Erythroblast (primary cell): ENCODE data around the gene PLCB4.

Experiments used
- DNase-seq, 2 experiments: peaks; one replicate each; lab custom pipeline; 2025; lab: John Stamatoyannopoulos, UW
- GATA1 ChIP-seq: IDR thresholded peaks from 2 replicates; pipeline ENCODE4 v1.6.1; 2011; ENCODE audit warnings: low read depth, mild to moderate bottlenecking, control low read depth, low read length, moderate library complexity
- POLR2A ChIP-seq: IDR thresholded peaks from 2 replicates; pipeline ENCODE4 v1.6.1; 2011; ENCODE audit warnings: mild to moderate bottlenecking, low read length

PLCB4 gene

GRCh38 chr20:9210356-9210755 is 141.5 kb downstream of the PLCB4 start:
- DNase-seq: no peak

GRCh38 chr20:9211016-9211760 is 142.3 kb downstream of the PLCB4 start:
- peak; percentile 44 to 77 for DNase-seq
- TF ChIP-seq POLR2A (no peak), GATA1 (no peak)

More at GRCh38 chr20:9210356-9210755, 141.5 kb downstream of the PLCB4 start:
- TF ChIP-seq POLR2A: no peak
- no peak for TF ChIP-seq GATA1

- TF ChIP-seq POLR2A (no peak), GATA1 (no peak)
These were observed 143.8 kb downstream of the PLCB4 start for GRCh38 chr20:9212735-9213134.

GRCh38 chr20:9214685-9215084 is 145.8 kb downstream of the PLCB4 start:
- no peak for DNase-seq
- no peak for TF ChIP-seq POLR2A
- no peak for TF ChIP-seq GATA1

More at GRCh38 chr20:9212735-9213134, 143.8 kb downstream of the PLCB4 start:
- DNase-seq: no peak

- DNase-seq: no peak
- no peak for TF ChIP-seq POLR2A
- no peak for TF ChIP-seq GATA1
These were observed 146.7 kb downstream of the PLCB4 start for GRCh38 chr20:9215539-9215938.

GRCh38 chr20:9218531-9218961 is 149.7 kb downstream of the PLCB4 start:
- no peak for DNase-seq
- TF ChIP-seq GATA1 (no peak), POLR2A (no peak)

GRCh38 chr20:9220874-9221547 is 152.1 kb downstream of the PLCB4 start:
- no peak for TF ChIP-seq GATA1
- TF ChIP-seq POLR2A: no peak
- no peak for DNase-seq

- TF ChIP-seq POLR2A (no peak), GATA1 (no peak)
- no peak for DNase-seq
These were observed 154.4 kb downstream of the PLCB4 start for GRCh38 chr20:9223296-9223695.

- TF ChIP-seq POLR2A: no peak
- TF ChIP-seq GATA1: no peak
- DNase-seq: no peak
These were observed 157.0 kb downstream of the PLCB4 start for GRCh38 chr20:9225879-9226278.

GRCh38 chr20:9227896-9228615 is 159.2 kb downstream of the PLCB4 start:
- DNase-seq: no peak
- TF ChIP-seq GATA1 (no peak), POLR2A (no peak)

- no peak for DNase-seq
- TF ChIP-seq POLR2A (no peak), GATA1 (no peak)
These were observed 160.0 kb downstream of the PLCB4 start for GRCh38 chr20:9228774-9229450.

- no peak for DNase-seq
- TF ChIP-seq POLR2A: no peak
- no peak for TF ChIP-seq GATA1
These were observed 161.5 kb downstream of the PLCB4 start for GRCh38 chr20:9230406-9230805.

GRCh38 chr20:9233804-9234203 is 164.9 kb downstream of the PLCB4 start:
- TF ChIP-seq POLR2A (no peak), GATA1 (no peak)
- no peak for DNase-seq

- no peak for TF ChIP-seq POLR2A
- no peak for TF ChIP-seq GATA1
- DNase-seq: no peak
These were observed 166.6 kb downstream of the PLCB4 start for GRCh38 chr20:9235518-9235917.
